ENCODE measurements around the gene CYGB. TPM values are rescaled to one million over a fixed set of nuclear protein-coding genes. Genes with fewer than 3 reads are reported as not detected.

The CYGB gene
- total and polyA plus RNA-seq, 2 of the 13 experiments (the other 11 are each of a cell fraction or from before 2014, with no cell fraction given), result 18.9 to 27.1 TPM

- no peak overlapping the region for H3K4me2 ChIP-seq (ENCODE audit: low read depth, low read length)
- H3K36me3 ChIP-seq (replicated peaks in 1 of 2; ENCODE audit: control insufficient read depth in 1 of 2, insufficient read depth in 2 of 2, low read length in 2 of 2), result peaks cover 9 to 12% of the 10 kb centered on the region in 2 experiments; a peak in 4 of 5 replicates
- H3K9ac ChIP-seq (ENCODE audit: insufficient read depth, low read depth, low read length), result no peak overlapping the region
- no TSS peak for BruUV-seq (replicated peaks)
- DNase-seq (ENCODE audit: low spot score) (no peak), FAIRE-seq (no peak), ATAC-seq (no peak)
- no peaks in the 10 kb centered on the region for H3K27me3 ChIP-seq (ENCODE audit: control insufficient read depth in 1 of 2, insufficient read depth in 2 of 2, low read length in 2 of 2)
- TF ChIP-seq ARID4A (CRISPR knock-in tag; IDR thresholded peaks at IDR 0.05; ENCODE audit: borderline replicate concordance) (0 out of 2 replicates have a peak, but pooled peaks have one; percentile 10), ZNF780A (CRISPR knock-in tag; IDR thresholded peaks at IDR 0.05) (no peak)
- no peak overlapping the region for H3K27ac ChIP-seq (ENCODE audit: extremely low read length, insufficient read depth, low read length)
- H4K20me1 ChIP-seq (ENCODE audit: insufficient read depth, low read length), result peaks cover 7% of the 10 kb centered on the region; the same call in 1 of the 2 replicates
- intact Hi-C loops (cut with micrococcal nuclease; ENCODE audit: unreplicated experiment) (no loop called here), in situ Hi-C loops (cut with HindIII; ENCODE audit: extremely low pct_ligation_motif_present, low pct_unique_long_range_greater_than_20kb) (no loop called here)
- ChIA-PET CTCF (ENCODE audit: low intra/inter-chr PET ratio, low total read pairs) (no interaction called here), POLR2A (interaction anchor here (1.0 to 1.9 kb wide), 3 partner anchors 10 to 19 kb away, joined by 4 to 8 read pairs (median 7); no protein-coding TSS in a partner anchor)
- no peak overlapping the region for H3K4me3 ChIP-seq (replicated peaks in 1 of 3; ENCODE audit: insufficient read depth in 1 of 3, low read depth in 2 of 3, low read length in 3 of 3)
- 95% methylated on average over 6 of the region's 6 CpGs for WGBS (ENCODE audit: low lambda C conversion rate)
- no peak overlapping the region for H2AFZ ChIP-seq (ENCODE audit: low read length)
- H3K9me3 ChIP-seq (ENCODE audit: low read length), result no peaks in the 10 kb centered on the region
- peaks cover 20% of the 10 kb centered on the region for H3K79me2 ChIP-seq (ENCODE audit: insufficient read depth, low read length)
- peaks cover 34% of the 10 kb centered on the region for H3K4me1 ChIP-seq (ENCODE audit: insufficient read depth, low read length)
Measured at GRCh38 chr17:76543482-76543825, 5.9 kb upstream of the CYGB start.

GRCh38 chr17:76542984-76543383 lies 5.5 kb upstream of the CYGB start:
- BruUV-seq (replicated peaks), result no TSS peak
- POLR2A ChIA-PET, result interaction anchor here (1.0 to 1.9 kb wide), 3 partner anchors 10 to 18 kb away, joined by 4 to 8 read pairs (median 7); no protein-coding TSS in a partner anchor
- Histone ChIP-seq H3K9me3 (ENCODE audit: low read length) (no peaks in the 10 kb centered on the region), H3K4me3 (replicated peaks in 1 of 3; ENCODE audit: insufficient read depth in 1 of 3, low read depth in 2 of 3, low read length in 3 of 3) (no peak overlapping the region), H3K9ac (ENCODE audit: insufficient read depth, low read depth, low read length) (no peak overlapping the region), H4K20me1 (ENCODE audit: insufficient read depth, low read length) (peaks cover 7% of the 10 kb centered on the region; the same call in 1 of the 2 replicates), H3K4me2 (ENCODE audit: low read depth, low read length) (no peak overlapping the region), H3K27ac (ENCODE audit: extremely low read length, insufficient read depth, low read length) (no peak overlapping the region), H2AFZ (ENCODE audit: low read length) (no peak overlapping the region), H3K79me2 (ENCODE audit: insufficient read depth, low read length) (peaks cover 16% of the 10 kb centered on the region), H3K4me1 (ENCODE audit: insufficient read depth, low read length) (peaks cover 29% of the 10 kb centered on the region), H3K36me3 (replicated peaks in 1 of 2; ENCODE audit: control insufficient read depth in 1 of 2, insufficient read depth in 2 of 2, low read length in 2 of 2) (peaks cover 9 to 12% of the 10 kb centered on the region in 2 experiments; a peak in 4 of 5 replicates), H3K27me3 (ENCODE audit: control insufficient read depth in 1 of 2, insufficient read depth in 2 of 2, low read length in 2 of 2) (no peaks in the 10 kb centered on the region)
- CTCF ChIA-PET (ENCODE audit: low intra/inter-chr PET ratio, low total read pairs), result no interaction called here
- intact Hi-C loops (cut with micrococcal nuclease; ENCODE audit: unreplicated experiment), result no loop called here
- WGBS (ENCODE audit: low lambda C conversion rate), result 96% methylated on average over 8 of the region's 8 CpGs
- in situ Hi-C loops (cut with HindIII; ENCODE audit: extremely low pct_ligation_motif_present, low pct_unique_long_range_greater_than_20kb), result no loop called here
- DNase-seq (ENCODE audit: low spot score) (no peak), ATAC-seq (no peak), FAIRE-seq (no peak)
- TF ChIP-seq ZNF17 (CRISPR knock-in tag; IDR thresholded peaks at IDR 0.05) (no peak), BRCA1 (CRISPR knock-in tag; IDR thresholded peaks at IDR 0.05) (no peak), KAT7 (CRISPR knock-in tag; IDR thresholded peaks at IDR 0.05; ENCODE audit: borderline replicate concordance) (no peak), ZNF225 (CRISPR knock-in tag; IDR thresholded peaks at IDR 0.05) (no peak)
- TF ChIP-seq, protein P1, sequence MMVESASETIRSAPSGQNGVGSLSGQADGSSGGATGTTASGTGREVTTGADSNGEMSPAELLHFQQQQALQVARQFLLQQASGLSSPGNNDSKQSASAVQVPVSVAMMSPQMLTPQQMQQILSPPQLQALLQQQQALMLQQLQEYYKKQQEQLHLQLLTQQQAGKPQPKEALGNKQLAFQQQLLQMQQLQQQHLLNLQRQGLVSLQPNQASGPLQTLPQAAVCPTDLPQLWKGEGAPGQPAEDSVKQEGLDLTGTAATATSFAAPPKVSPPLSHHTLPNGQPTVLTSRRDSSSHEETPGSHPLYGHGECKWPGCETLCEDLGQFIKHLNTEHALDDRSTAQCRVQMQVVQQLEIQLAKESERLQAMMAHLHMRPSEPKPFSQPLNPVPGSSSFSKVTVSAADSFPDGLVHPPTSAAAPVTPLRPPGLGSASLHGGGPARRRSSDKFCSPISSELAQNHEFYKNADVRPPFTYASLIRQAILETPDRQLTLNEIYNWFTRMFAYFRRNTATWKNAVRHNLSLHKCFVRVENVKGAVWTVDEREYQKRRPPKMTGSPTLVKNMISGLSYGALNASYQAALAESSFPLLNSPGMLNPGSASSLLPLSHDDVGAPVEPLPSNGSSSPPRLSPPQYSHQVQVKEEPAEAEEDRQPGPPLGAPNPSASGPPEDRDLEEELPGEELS (CRISPR knock-in tag; IDR thresholded peaks at IDR 0.05), result no peak
